ENCODE data around the gene KCTD21.
"Not testable (repeated sequence)": the region's sequence is repeated elsewhere in the genome, so short reads cannot be mapped to it uniquely, and the experiment has no call there.

Gene KCTD21

GRCh38 chr11:78188286-78189173 is at the start of gene KCTD21, which contains the start of gene USP35:
KCTD21 (minus strand) TSS chr11:78188626; CDS start chr11:78174554, 14,072 bp downstream.
USP35 (plus strand) TSS chr11:78188919; CDS start chr11:78196246, 7,327 bp downstream.
- DNase-seq = peak; percentile 65 to 98 (median 93)

- DNase-seq = no peak
Observed at GRCh38 chr11:78237293-78238046, 49.0 kb upstream of the KCTD21 start.

GRCh38 chr11:78234006-78234405 is 45.6 kb upstream of the KCTD21 start:
- no peak for DNase-seq

- not testable (repeated sequence) for DNase-seq
Observed at GRCh38 chr11:78233046-78233445, 44.6 kb upstream of the KCTD21 start.

- no peak for DNase-seq
Observed at GRCh38 chr11:78231962-78232501, 43.6 kb upstream of the KCTD21 start.

- DNase-seq = no peak
Observed at GRCh38 chr11:78230161-78230877, 41.9 kb upstream of the KCTD21 start.

- no peak for DNase-seq
Observed at GRCh38 chr11:78229106-78229505, 40.7 kb upstream of the KCTD21 start.

- DNase-seq = peak in 11 of 56 donors; percentile 11 to 49 (median 19)
Observed at GRCh38 chr11:78228467-78228866, 40.0 kb upstream of the KCTD21 start.

GRCh38 chr11:78227921-78228320 is 39.5 kb upstream of the KCTD21 start:
- DNase-seq = no peak

GRCh38 chr11:78226684-78227680 is 38.6 kb upstream of the KCTD21 start:
- DNase-seq = no peak

- DNase-seq = no peak
Observed at GRCh38 chr11:78224906-78225420, 36.5 kb upstream of the KCTD21 start.

- DNase-seq = no peak
Observed at GRCh38 chr11:78224506-78224905, 36.1 kb upstream of the KCTD21 start.

GRCh38 chr11:78223320-78223954 is 35.0 kb upstream of the KCTD21 start:
- no peak for DNase-seq

- DNase-seq = not testable (repeated sequence)
Observed at GRCh38 chr11:78222726-78223125, 34.3 kb upstream of the KCTD21 start.

- DNase-seq = no peak
Observed at GRCh38 chr11:78221396-78222315, 33.2 kb upstream of the KCTD21 start.

- no peak for DNase-seq
Observed at GRCh38 chr11:78220218-78221157, 32.1 kb upstream of the KCTD21 start.

Measured in nucleus accumbens (tissue), 56 donors.